Measurements from ENCODE around the gene YLPM1.

The YLPM1 gene

GRCh38 chr14:74861734-74862090, 98.6 kb downstream of the YLPM1 start:
- TF ChIP-seq CTCF (IDR thresholded peaks at IDR 0.05), result no peak
- no peak for TF ChIP-seq ZFX (IDR thresholded peaks at IDR 0.05; ENCODE audit: borderline replicate concordance)
- no peak overlapping the region for H3K27ac ChIP-seq

GRCh38 chr14:74863274-74863673, 100.2 kb downstream of the YLPM1 start:
- TF ChIP-seq CTCF (IDR thresholded peaks at IDR 0.05), result no peak
- no peak for TF ChIP-seq ZFX (IDR thresholded peaks at IDR 0.05; ENCODE audit: borderline replicate concordance)
- H3K27ac ChIP-seq, result no peak overlapping the region

GRCh38 chr14:74864198-74864597, 101.1 kb downstream of the YLPM1 start:
- TF ChIP-seq ZFX (IDR thresholded peaks at IDR 0.05; ENCODE audit: borderline replicate concordance) (no peak), CTCF (IDR thresholded peaks at IDR 0.05) (no peak)

GRCh38 chr14:74865156-74865555, 102.0 kb downstream of the YLPM1 start:
- TF ChIP-seq CTCF (IDR thresholded peaks at IDR 0.05) (no peak), ZFX (IDR thresholded peaks at IDR 0.05; ENCODE audit: borderline replicate concordance) (no peak)
- no peak overlapping the region for H3K27ac ChIP-seq

More at GRCh38 chr14:74864198-74864597, 101.1 kb downstream of the YLPM1 start:
- H3K27ac ChIP-seq, result no peak overlapping the region

GRCh38 chr14:74866708-74867389, 103.7 kb downstream of the YLPM1 start:
- no peak for TF ChIP-seq CTCF (IDR thresholded peaks at IDR 0.05)
- TF ChIP-seq ZFX (IDR thresholded peaks at IDR 0.05; ENCODE audit: borderline replicate concordance), result no peak
- H3K27ac ChIP-seq, result no peak overlapping the region

- H3K27ac ChIP-seq, result no peak overlapping the region
- TF ChIP-seq ZFX (IDR thresholded peaks at IDR 0.05; ENCODE audit: borderline replicate concordance) (no peak), CTCF (IDR thresholded peaks at IDR 0.05) (no peak)
Observed at GRCh38 chr14:74867673-74868072, 104.6 kb downstream of the YLPM1 start.

GRCh38 chr14:74868739-74869138, 105.6 kb downstream of the YLPM1 start:
- no peak for TF ChIP-seq CTCF (IDR thresholded peaks at IDR 0.05)
- TF ChIP-seq ZFX (IDR thresholded peaks at IDR 0.05; ENCODE audit: borderline replicate concordance), result no peak
- H3K27ac ChIP-seq, result no peak overlapping the region

Data from 22Rv1 (cell line).